Measurements from ENCODE around the gene TAF4.
"Not testable (repeated sequence)": the region's sequence is repeated elsewhere in the genome, so short reads cannot be mapped to it uniquely, and the experiment has no call there.

The TAF4 gene

DNA sequence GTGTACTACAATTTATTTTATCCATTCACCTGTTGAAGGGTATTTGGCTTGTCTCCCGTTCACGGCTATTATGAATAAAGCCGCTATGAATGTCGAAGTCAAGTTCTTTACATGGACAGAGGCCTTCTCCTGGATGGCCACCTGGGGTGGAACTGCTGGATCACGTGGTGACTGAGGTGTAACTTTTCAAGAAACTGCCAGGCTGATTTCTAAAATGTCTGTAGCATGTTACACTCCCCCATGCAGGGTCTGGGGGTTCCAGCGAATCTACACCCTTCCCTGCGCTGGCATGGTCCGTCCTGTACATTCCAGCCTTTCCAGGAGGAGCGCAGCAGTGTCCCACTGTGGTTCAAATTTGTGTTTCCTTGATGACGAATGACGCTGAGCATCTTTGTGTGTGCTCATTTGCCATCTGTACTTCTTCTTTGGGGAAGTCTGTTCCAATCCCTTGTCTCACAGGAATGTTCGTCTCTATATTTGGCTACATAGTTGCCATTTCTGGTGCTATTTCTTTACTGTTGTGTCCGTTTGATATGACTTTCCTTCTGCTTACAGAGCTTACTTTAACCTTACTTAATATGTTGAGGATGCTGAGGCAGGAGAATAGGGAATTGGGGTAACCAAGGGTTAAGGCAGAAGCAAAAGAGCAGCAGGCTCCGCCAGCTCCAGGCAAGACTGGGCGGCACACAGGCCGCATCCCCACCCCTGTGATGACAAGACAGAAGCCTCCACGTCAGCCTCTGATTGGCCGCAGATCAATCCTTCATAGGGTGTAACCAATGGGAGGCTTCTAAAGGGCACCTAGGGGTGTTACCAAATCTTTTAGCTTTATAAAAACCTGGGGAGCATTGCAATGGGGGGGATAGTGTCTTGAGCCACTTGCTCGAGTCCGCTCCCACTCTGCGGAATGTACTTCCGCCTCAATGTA lies 106.6 kb downstream of the TAF4 start:
- no peak for DNase-seq

GRCh38 chr20:61957961-61958715 lies 107.5 kb downstream of the TAF4 start:
- no peak for DNase-seq

GRCh38 chr20:61956396-61957342 lies 109.0 kb downstream of the TAF4 start:
- DNase-seq = no peak

- no peak for DNase-seq
Observed at GRCh38 chr20:61955668-61956395, 109.8 kb downstream of the TAF4 start.

DNA sequence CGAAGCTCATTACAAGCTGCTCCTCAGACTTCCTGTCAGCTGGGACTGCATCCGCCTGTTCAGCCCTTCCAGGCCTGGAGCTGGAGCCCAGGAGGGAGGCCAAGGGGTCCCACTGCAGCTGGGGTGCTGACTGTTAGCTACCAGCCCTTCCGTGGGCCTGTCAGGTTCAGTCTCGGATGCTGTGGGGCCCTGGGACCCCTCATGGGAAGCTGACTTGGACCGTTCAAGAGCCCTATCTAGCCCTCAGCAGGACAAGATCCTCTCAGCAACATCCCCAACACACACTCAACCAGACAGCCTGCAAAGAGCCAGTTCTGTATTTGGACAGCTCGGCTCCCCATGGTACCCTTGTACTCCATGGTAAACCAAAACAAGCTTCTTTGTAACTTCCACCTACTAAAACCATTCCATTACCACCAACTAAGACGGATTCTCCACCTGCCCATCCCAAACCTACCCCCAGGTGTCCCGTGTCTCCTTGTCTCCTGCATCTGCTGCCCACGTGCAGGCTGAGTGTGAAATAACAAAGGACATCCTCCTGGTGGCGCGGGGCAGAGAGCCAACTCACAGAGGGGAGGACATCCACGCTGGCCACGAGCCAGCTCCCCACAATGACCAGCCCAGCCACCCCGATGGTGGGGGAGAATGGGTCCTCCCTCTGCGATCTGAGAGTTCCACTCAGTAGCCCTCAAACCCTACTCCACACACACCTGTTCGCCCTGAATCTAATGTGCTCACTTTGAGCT lies 111.2 kb downstream of the TAF4 start:
- no peak for DNase-seq

GRCh38 chr20:61953037-61954021 lies 112.4 kb downstream of the TAF4 start:
- no peak for DNase-seq

DNA sequence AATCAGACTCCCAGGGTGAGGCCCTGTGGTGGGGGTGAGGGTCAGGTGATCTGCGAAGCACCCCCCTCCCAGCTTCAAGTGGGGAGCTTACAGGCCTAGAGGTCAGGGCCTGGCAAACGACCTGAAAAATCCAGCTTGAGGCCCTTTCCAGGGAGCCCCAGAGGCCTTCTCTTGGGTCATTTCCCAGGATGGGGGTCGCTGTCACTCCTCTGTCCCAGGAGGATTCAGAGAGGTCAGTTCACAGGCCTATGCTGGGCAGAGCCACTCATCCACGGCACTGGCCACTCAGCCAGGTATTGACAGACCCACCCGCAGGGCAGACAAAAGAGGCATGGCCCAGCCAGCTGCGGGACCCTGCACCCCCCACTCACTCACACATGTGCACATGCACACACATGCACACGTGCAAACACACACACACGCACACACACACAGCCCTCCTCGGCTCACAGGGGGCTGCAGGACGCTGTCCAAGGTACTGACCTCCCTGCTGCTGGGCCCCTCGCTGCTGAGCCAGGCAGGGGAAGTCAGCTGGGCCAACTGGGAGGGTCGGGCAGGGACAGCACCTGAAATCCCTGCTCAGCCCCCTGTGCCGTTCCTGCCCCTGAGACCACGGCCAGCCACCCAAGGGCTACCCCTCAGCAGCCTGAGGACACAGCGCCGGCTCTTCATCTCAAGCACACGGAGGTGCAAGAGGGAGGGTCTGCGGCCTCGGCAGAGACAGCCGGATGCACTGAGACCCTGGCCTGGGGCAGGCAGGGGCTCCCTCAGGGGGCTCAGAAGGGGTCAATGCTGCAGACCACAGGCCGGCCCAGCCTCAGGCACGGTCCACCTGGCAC lies 113.8 kb downstream of the TAF4 start:
- DNase-seq = peak; percentile 73

GRCh38 chr20:61950641-61951071 lies 115.0 kb downstream of the TAF4 start:
- DNase-seq = no peak

- DNase-seq = no peak
Observed at GRCh38 chr20:61949714-61950640, 115.7 kb downstream of the TAF4 start.

- DNase-seq = no peak
Observed at GRCh38 chr20:61949363-61949713, 116.3 kb downstream of the TAF4 start.

DNA sequence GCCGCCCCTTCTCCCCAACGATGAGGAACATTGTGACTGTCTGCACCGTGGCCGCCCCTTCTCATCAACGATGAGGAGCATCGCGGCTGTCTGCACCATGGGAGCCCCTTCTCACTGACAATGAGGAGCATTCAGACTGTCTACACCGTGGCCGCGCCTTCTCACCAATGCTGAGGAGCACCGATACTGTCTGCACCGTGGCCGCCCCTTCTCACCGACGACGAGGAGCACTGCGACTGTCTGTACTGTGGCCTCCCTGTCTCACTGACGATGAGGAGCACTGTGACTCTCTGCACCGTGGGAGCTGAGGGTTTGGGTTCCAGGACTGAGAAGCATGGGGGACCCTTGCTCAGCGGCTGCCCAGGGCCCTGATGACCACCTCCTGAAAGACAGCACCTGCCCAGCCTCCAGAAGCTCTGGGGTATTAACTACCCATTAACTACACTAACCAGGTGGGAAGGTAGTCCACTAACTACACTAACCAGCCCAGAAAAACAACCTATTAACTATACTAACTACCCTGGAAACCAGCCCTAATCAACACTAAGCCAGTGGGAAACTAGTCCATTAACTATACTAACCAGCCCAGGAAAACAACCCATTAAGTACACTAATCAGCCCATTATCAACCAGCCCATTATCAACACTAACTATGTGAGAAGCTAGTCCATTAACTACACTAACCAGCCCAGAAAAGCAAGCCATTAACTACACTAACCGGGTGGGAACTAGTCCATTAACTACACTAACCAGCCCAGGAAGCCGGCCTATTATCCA lies 116.9 kb downstream of the TAF4 start:
- DNase-seq = no peak

GRCh38 chr20:61948056-61948455 lies 117.6 kb downstream of the TAF4 start:
- not testable (repeated sequence) for DNase-seq

DNA sequence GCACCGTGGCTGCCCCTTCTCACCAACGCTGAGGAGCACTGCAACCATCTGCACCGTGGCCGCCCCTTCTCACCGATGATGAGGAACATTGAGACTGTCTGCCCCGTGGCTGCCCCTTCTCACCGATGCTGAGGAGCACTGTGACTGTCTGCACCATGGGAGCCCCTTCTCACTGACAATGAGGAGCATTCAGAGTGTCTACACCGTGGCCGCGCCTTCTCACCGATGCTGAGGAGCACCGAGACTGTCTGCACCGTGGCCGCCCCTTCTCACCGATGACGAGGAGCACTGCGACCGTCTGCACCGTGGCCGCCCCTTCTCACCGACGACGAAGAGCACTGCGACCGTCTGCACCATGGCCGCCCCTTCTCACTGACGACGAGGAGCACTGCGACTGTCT lies 120.2 kb downstream of the TAF4 start:
- DNase-seq = not testable (repeated sequence)

GRCh38 chr20:61944967-61945366 lies 120.7 kb downstream of the TAF4 start:
- DNase-seq = not testable (repeated sequence)

DNA sequence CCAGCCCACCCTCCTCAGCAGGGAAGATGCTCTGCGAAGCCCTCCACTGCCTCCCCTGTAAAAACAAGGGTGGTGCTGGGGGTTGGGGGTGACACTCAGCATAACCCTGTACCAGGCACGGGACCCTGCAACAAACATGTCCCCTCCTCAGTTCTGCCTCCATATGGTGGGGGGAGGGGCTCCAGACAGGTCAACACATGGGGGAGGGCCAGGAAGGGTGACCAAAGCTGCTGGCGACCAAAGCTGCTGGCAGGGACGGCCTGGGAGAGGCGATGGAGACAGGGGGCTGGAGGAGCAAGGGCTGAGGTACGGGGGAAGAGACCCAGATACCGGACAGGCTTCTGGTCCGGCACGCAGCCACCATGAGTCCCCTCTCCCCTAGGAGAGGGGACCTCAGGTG lies 123.2 kb downstream of the TAF4 start:
- DNase-seq = no peak

DNA sequence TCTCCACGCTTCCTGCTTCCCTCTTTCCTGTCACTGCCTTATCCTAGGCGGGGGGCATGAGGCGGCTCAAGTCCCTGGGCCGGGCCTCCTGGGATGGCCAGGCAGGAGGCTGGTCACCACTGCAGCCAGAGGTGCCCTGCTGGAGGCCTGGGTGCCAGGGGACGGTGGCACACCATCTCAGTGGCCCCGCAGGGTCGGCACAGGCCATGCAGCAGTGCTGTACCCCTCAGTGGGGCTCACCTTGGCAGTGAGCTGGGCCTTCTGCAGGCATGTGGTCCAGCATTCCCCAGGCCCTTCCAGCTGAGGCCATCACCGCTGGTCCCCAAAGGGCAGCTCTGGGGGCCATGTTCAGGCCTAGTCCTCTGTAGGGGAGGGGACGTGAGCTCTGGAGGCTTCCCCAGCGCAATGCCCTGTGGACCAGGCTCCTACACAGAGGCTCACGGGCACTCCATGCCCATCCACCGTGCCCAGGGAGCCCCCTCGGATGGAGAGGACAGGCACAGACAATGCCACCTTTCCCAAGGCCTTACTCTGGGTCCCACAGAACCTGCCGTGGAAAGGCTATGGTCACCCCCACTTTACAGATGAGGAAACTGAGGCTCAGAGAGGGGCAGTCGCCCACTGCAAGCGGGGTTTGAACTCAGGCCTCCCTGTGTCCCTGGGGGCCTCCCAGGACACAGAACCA lies 123.8 kb downstream of the TAF4 start:
- no peak for DNase-seq

All from left hindlimb (tissue), 1 donor.